Hepatocyte (in vitro differentiated cells): Measurements from ENCODE around the gene ASB3. TPM values are rescaled to one million over a fixed set of nuclear protein-coding genes. Genes with fewer than 3 reads are reported as not detected.

Experiments used
- DNase-seq: peaks from one replicate; pipeline ENCODE4 v3.0.0-alpha.2; 2016; ENCODE audit warnings: low spot score
- H2AFZ ChIP-seq: fragments of 200-600 bp; sonication (generic); 2 replicates; pipeline ENCODE4 v1.6.0; 2016; ENCODE audit warnings: antibody characterized with exemption, mild to moderate bottlenecking
- H3K27ac ChIP-seq: fragments of 200-600 bp; sonication (generic); 2 replicates; pipeline ENCODE4 v1.5.1; 2016; ENCODE audit warnings: mild to moderate bottlenecking
- H3K27me3 ChIP-seq: fragments of 200-600 bp; sonication (generic); 2 replicates; pipeline ENCODE4 v1.6.1; 2016
- H3K36me3 ChIP-seq: fragments of 200-600 bp; sonication (generic); replicated peaks from 2 replicates; pipeline ENCODE4 v1.5.1; 2016; ENCODE audit warnings: low read depth; ENCODE audit not compliant: insufficient read depth
- H3K4me1 ChIP-seq: fragments of 200-600 bp; sonication (generic); 2 replicates; pipeline ENCODE4 v1.5.1; 2016; ENCODE audit warnings: mild to moderate bottlenecking, moderate library complexity; ENCODE audit not compliant: insufficient read depth
- H3K4me2 ChIP-seq: fragments of 200-600 bp; sonication (generic); 2 replicates; pipeline ENCODE4 v1.6.0; 2016
- H3K4me3 ChIP-seq: fragments of 200-600 bp; sonication (generic); 2 replicates; pipeline ENCODE4 v1.5.1; 2016; ENCODE audit warnings: mild to moderate bottlenecking
- H3K79me2 ChIP-seq: fragments of 200-600 bp; sonication (generic); 2 replicates; pipeline ENCODE4 v1.6.0; 2017; ENCODE audit warnings: mild to moderate bottlenecking
- H3K9me2 ChIP-seq: fragments of 200-600 bp; sonication (generic); replicated peaks from 2 replicates; pipeline ENCODE4 v1.6.0; 2017; ENCODE audit warnings: mild to moderate bottlenecking; ENCODE audit not compliant: insufficient read depth
- H3K9me3 ChIP-seq: fragments of 200-600 bp; sonication (generic); 2 replicates; pipeline ENCODE4 v1.5.1; 2016; ENCODE audit warnings: low read depth, mild to moderate bottlenecking
- H4K20me1 ChIP-seq: fragments of 200-600 bp; sonication (generic); 2 replicates; pipeline ENCODE4 v1.6.0; 2016; ENCODE audit warnings: mild to moderate bottlenecking; ENCODE audit not compliant: insufficient read depth, poor library complexity, severe bottlenecking
- EZH2 ChIP-seq: fragments of 200-600 bp; sonication (generic); IDR thresholded peaks from 2 replicates; pipeline ENCODE4 v1.6.1; 2016; ENCODE audit warnings: antibody characterized with exemption, mild to moderate bottlenecking, borderline replicate concordance
- EZH2phosphoT487 ChIP-seq: fragments of 200-600 bp; sonication (generic); IDR thresholded peaks from one replicate; pipeline ENCODE4 v1.6.1; 2018; ENCODE audit warnings: antibody characterized with exemption, mild to moderate bottlenecking, low read depth, moderate library complexity; ENCODE audit not compliant: unreplicated experiment, severe bottlenecking
- WGBS: methylation state at CpG from one replicate; pipeline ENCODE4 v1.1.6; 2016; ENCODE audit warnings: low lambda C conversion rate; ENCODE audit errors: missing lambda C conversion rate; 5-methylcytosine and 5-hydroxymethylcytosine counted together
- polyA plus RNA-seq: library from polyadenylated mRNA; unstranded; fragments of >200 nt; fragmentation: Nextera tagmentation; extraction: Ambion mirVana; gene quantifications from 2 replicates; pipeline ENCODE4 v1.2.1, GENCODE V29; 2016
- total RNA-seq: library from RNA; depleted of rRNA; stranded (reverse); fragments of >200 nt; gene quantifications from 2 replicates; pipeline ENCODE4 v1.2.3, GENCODE V29; 2014
- TF ChIP-seq, protein P1 (sequence below): fragments of 200-600 bp; sonication (generic); IDR thresholded peaks from 2 replicates; pipeline ENCODE4 v1.5.1; 2016; ENCODE audit warnings: antibody characterized with exemption, mild to moderate bottlenecking; ENCODE audit not compliant: poor library complexity

ASB3 gene
- total and polyA plus RNA-seq, 2 experiments from 2014 or later = 12.2 to 14.8 TPM

DNA sequence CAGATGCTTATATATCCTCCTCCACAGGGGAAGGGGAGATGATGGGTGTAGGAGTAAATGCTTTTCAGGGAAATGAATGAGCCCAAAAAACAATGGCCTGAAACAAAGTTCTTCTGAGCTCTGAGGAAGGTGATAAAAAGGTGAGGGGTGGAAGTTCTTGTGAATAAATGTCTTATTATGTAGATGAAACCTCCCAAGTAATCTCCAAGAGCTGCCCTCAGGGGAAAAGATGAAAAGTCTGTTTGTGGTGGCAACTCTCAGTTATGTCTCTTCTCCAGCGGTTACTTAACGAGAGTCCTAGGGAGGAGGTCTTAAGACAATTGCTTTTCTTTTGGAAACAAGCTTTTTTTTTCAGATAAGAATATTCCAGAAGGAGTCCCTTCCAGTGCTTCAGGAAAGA is 134.6 kb downstream of the ASB3 start:
- TF ChIP-seq, protein P1, sequence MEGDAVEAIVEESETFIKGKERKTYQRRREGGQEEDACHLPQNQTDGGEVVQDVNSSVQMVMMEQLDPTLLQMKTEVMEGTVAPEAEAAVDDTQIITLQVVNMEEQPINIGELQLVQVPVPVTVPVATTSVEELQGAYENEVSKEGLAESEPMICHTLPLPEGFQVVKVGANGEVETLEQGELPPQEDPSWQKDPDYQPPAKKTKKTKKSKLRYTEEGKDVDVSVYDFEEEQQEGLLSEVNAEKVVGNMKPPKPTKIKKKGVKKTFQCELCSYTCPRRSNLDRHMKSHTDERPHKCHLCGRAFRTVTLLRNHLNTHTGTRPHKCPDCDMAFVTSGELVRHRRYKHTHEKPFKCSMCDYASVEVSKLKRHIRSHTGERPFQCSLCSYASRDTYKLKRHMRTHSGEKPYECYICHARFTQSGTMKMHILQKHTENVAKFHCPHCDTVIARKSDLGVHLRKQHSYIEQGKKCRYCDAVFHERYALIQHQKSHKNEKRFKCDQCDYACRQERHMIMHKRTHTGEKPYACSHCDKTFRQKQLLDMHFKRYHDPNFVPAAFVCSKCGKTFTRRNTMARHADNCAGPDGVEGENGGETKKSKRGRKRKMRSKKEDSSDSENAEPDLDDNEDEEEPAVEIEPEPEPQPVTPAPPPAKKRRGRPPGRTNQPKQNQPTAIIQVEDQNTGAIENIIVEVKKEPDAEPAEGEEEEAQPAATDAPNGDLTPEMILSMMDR = no peak
- TF ChIP-seq EZH2 (no peak), EZH2phosphoT487 (no peak)
- DNase-seq = no peak
- WGBS = 80% methylated on average over 2 of the region's 2 CpGs

DNA sequence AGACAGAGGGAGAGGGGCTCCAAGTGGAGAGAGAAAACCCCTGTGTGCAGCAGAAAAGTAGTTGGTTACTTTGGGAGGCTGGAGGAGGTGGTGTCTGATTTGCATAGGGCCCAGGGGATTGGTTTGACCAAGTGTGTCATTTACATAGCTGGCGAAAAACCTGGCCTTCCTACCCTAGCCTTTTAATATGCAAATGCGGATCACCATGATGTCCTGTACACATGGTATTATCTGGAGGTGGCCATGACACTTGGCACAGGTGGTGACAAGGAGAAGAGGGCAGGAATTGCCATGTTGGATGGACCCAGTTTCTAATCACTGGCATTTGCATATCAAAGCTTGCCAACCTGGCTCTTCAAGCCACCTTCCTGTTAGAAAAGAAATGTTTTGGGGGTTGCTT is 140.0 kb downstream of the ASB3 start:
- Histone ChIP-seq H3K4me2 (no peak overlapping the region), H3K9me3 (no peaks in the 10 kb centered on the region), H2AFZ (no peak overlapping the region), H3K79me2 (no peaks in the 10 kb centered on the region), H3K4me3 (no peak overlapping the region), H3K27ac (no peak overlapping the region), H3K36me3 (no peaks in the 10 kb centered on the region), H3K9me2 (no peaks in the 10 kb centered on the region), H4K20me1 (no peaks in the 10 kb centered on the region), H3K27me3 (no peaks in the 10 kb centered on the region), H3K4me1 (no peaks in the 10 kb centered on the region)
- no peak for DNase-seq
- 88% methylated on average over 2 of the region's 2 CpGs for WGBS
- no peak for TF ChIP-seq EZH2phosphoT487
- no peak for TF ChIP-seq EZH2
- TF ChIP-seq, protein P1 = no peak

More for the DNA sequence above, 134.6 kb downstream of the ASB3 start:
- no peaks in the 10 kb centered on the region for H3K9me3 ChIP-seq
- H3K4me3 ChIP-seq = no peak overlapping the region
- no peaks in the 10 kb centered on the region for H3K79me2 ChIP-seq
- H3K36me3 ChIP-seq = no peaks in the 10 kb centered on the region
- no peak overlapping the region for H3K4me2 ChIP-seq
- H3K27ac ChIP-seq = no peak overlapping the region
- no peaks in the 10 kb centered on the region for H3K9me2 ChIP-seq
- H3K4me1 ChIP-seq = no peaks in the 10 kb centered on the region
- no peaks in the 10 kb centered on the region for H3K27me3 ChIP-seq
- no peaks in the 10 kb centered on the region for H4K20me1 ChIP-seq
- no peak overlapping the region for H2AFZ ChIP-seq

DNA sequence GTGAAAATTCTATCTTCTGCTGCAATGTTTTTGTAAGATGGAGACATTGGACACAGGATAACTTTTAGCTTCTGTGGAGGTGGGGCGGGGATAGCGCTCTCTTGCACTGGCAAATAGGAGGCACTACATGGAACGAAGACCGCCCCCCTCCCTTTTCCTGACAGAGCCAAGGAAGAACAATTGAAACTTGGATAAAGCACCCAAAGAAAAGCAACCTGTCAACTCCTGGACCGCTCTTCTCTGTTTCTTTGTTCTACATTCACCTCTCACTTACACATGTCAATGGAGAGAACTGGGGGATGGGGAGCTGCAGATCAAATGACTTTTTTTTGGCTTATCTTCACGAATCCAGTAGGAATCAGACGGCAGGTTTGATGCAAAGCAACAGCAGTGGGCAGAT is 145.5 kb downstream of the ASB3 start:
- WGBS = 63% methylated on average over 7 of the region's 7 CpGs
- Histone ChIP-seq H3K36me3 (no peaks in the 10 kb centered on the region), H2AFZ (no peak overlapping the region), H3K4me3 (no peak overlapping the region), H3K9me3 (no peaks in the 10 kb centered on the region), H3K27ac (no peak overlapping the region), H4K20me1 (no peaks in the 10 kb centered on the region), H3K4me1 (no peaks in the 10 kb centered on the region), H3K4me2 (no peak overlapping the region), H3K9me2 (no peaks in the 10 kb centered on the region), H3K27me3 (no peaks in the 10 kb centered on the region), H3K79me2 (no peaks in the 10 kb centered on the region)
- TF ChIP-seq EZH2phosphoT487 = no peak
- no peak for TF ChIP-seq EZH2
- TF ChIP-seq, protein P1 = no peak
- no peak for DNase-seq

- Histone ChIP-seq H3K27ac (no peak overlapping the region), H2AFZ (no peak overlapping the region), H3K4me3 (no peak overlapping the region), H3K4me1 (no peaks in the 10 kb centered on the region), H4K20me1 (no peaks in the 10 kb centered on the region), H3K27me3 (no peaks in the 10 kb centered on the region), H3K79me2 (no peaks in the 10 kb centered on the region), H3K9me3 (no peaks in the 10 kb centered on the region), H3K36me3 (no peaks in the 10 kb centered on the region), H3K4me2 (no peak overlapping the region), H3K9me2 (no peaks in the 10 kb centered on the region)
- no peak for TF ChIP-seq EZH2phosphoT487
- TF ChIP-seq, protein P1 = no peak
- no peak for TF ChIP-seq EZH2
- WGBS = 80% methylated on average over 3 of the region's 3 CpGs
- no peak for DNase-seq
Measured at GRCh38 chr2:53640466-53640865, 146.3 kb downstream of the ASB3 start.
